Hepatocyte (in vitro differentiated cells): ENCODE results near the gene KNDC1. TPM values are rescaled to one million over a fixed set of nuclear protein-coding genes. Genes with fewer than 3 reads are reported as not detected.

Source experiments
- DNase-seq: peaks from one replicate; pipeline ENCODE4 v3.0.0-alpha.2; 2016; ENCODE audit warnings: low spot score
- H2AFZ ChIP-seq: fragments of 200-600 bp; sonication (generic); 2 replicates; pipeline ENCODE4 v1.6.0; 2016; ENCODE audit warnings: antibody characterized with exemption, mild to moderate bottlenecking
- H3K27ac ChIP-seq: fragments of 200-600 bp; sonication (generic); 2 replicates; pipeline ENCODE4 v1.5.1; 2016; ENCODE audit warnings: mild to moderate bottlenecking
- H3K27me3 ChIP-seq: fragments of 200-600 bp; sonication (generic); 2 replicates; pipeline ENCODE4 v1.6.1; 2016
- H3K36me3 ChIP-seq: fragments of 200-600 bp; sonication (generic); replicated peaks from 2 replicates; pipeline ENCODE4 v1.5.1; 2016; ENCODE audit warnings: low read depth; ENCODE audit not compliant: insufficient read depth
- H3K4me1 ChIP-seq: fragments of 200-600 bp; sonication (generic); 2 replicates; pipeline ENCODE4 v1.5.1; 2016; ENCODE audit warnings: mild to moderate bottlenecking, moderate library complexity; ENCODE audit not compliant: insufficient read depth
- H3K4me2 ChIP-seq: fragments of 200-600 bp; sonication (generic); 2 replicates; pipeline ENCODE4 v1.6.0; 2016
- H3K4me3 ChIP-seq: fragments of 200-600 bp; sonication (generic); 2 replicates; pipeline ENCODE4 v1.5.1; 2016; ENCODE audit warnings: mild to moderate bottlenecking
- H3K79me2 ChIP-seq: fragments of 200-600 bp; sonication (generic); 2 replicates; pipeline ENCODE4 v1.6.0; 2017; ENCODE audit warnings: mild to moderate bottlenecking
- H3K9me2 ChIP-seq: fragments of 200-600 bp; sonication (generic); replicated peaks from 2 replicates; pipeline ENCODE4 v1.6.0; 2017; ENCODE audit warnings: mild to moderate bottlenecking; ENCODE audit not compliant: insufficient read depth
- H3K9me3 ChIP-seq: fragments of 200-600 bp; sonication (generic); 2 replicates; pipeline ENCODE4 v1.5.1; 2016; ENCODE audit warnings: low read depth, mild to moderate bottlenecking
- H4K20me1 ChIP-seq: fragments of 200-600 bp; sonication (generic); 2 replicates; pipeline ENCODE4 v1.6.0; 2016; ENCODE audit warnings: mild to moderate bottlenecking; ENCODE audit not compliant: insufficient read depth, poor library complexity, severe bottlenecking
- CTCF ChIP-seq: fragments of 200-600 bp; sonication (generic); IDR thresholded peaks from 2 replicates; pipeline ENCODE4 v1.5.1; 2016; ENCODE audit warnings: antibody characterized with exemption, mild to moderate bottlenecking; ENCODE audit not compliant: poor library complexity
- EZH2 ChIP-seq: fragments of 200-600 bp; sonication (generic); IDR thresholded peaks from 2 replicates; pipeline ENCODE4 v1.6.1; 2016; ENCODE audit warnings: antibody characterized with exemption, mild to moderate bottlenecking, borderline replicate concordance
- EZH2phosphoT487 ChIP-seq: fragments of 200-600 bp; sonication (generic); IDR thresholded peaks from one replicate; pipeline ENCODE4 v1.6.1; 2018; ENCODE audit warnings: antibody characterized with exemption, mild to moderate bottlenecking, low read depth, moderate library complexity; ENCODE audit not compliant: unreplicated experiment, severe bottlenecking
- WGBS: methylation state at CpG from one replicate; pipeline ENCODE4 v1.1.6; 2016; ENCODE audit warnings: low lambda C conversion rate; ENCODE audit errors: missing lambda C conversion rate; 5-methylcytosine and 5-hydroxymethylcytosine counted together
- polyA plus RNA-seq: library from polyadenylated mRNA; unstranded; fragments of >200 nt; fragmentation: Nextera tagmentation; extraction: Ambion mirVana; gene quantifications from 2 replicates; pipeline ENCODE4 v1.2.1, GENCODE V29; 2016
- total RNA-seq: library from RNA; depleted of rRNA; stranded (reverse); fragments of >200 nt; gene quantifications from 2 replicates; pipeline ENCODE4 v1.2.3, GENCODE V29; 2014

The KNDC1 gene
- total and polyA plus RNA-seq, 2 experiments from 2014 or later, result 3.8 to 4.3 TPM

GRCh38 chr10:133162910-133163856 is 3.2 kb downstream of the KNDC1 start:
- no peak for TF ChIP-seq EZH2
- no peak for TF ChIP-seq CTCF
- no peak for TF ChIP-seq EZH2phosphoT487
- H3K9me2 ChIP-seq, result no peaks in the 10 kb centered on the region
- DNase-seq, result no peak
- peaks cover 19% of the 10 kb centered on the region for H3K4me1 ChIP-seq
- no peaks in the 10 kb centered on the region for H3K9me3 ChIP-seq
- H3K27ac ChIP-seq, result no peak overlapping the region
- H2AFZ ChIP-seq, result no peak overlapping the region
- no peak overlapping the region for H3K4me2 ChIP-seq
- WGBS, result 91% methylated on average over 21 of the region's 21 CpGs
- no peaks in the 10 kb centered on the region for H3K27me3 ChIP-seq
- no peaks in the 10 kb centered on the region for H3K36me3 ChIP-seq
- peaks cover 3% of the 10 kb centered on the region for H4K20me1 ChIP-seq
- no peak overlapping the region for H3K4me3 ChIP-seq
- no peaks in the 10 kb centered on the region for H3K79me2 ChIP-seq

- H3K4me2 ChIP-seq, result no peak overlapping the region
- H3K79me2 ChIP-seq, result no peaks in the 10 kb centered on the region
- no peaks in the 10 kb centered on the region for H3K9me2 ChIP-seq
- H3K9me3 ChIP-seq, result no peaks in the 10 kb centered on the region
- WGBS, result 82% methylated on average over 30 of the region's 31 CpGs
- no peak overlapping the region for H2AFZ ChIP-seq
- H3K4me1 ChIP-seq, result peaks cover 16% of the 10 kb centered on the region
- H4K20me1 ChIP-seq, result peaks cover 3% of the 10 kb centered on the region
- no peaks in the 10 kb centered on the region for H3K27me3 ChIP-seq
- no peaks in the 10 kb centered on the region for H3K36me3 ChIP-seq
- no peak for TF ChIP-seq EZH2
- TF ChIP-seq CTCF, result no peak
- TF ChIP-seq EZH2phosphoT487, result no peak
- no peak overlapping the region for H3K27ac ChIP-seq
- no peak overlapping the region for H3K4me3 ChIP-seq
- no peak for DNase-seq
Measured at GRCh38 chr10:133163889-133164815, 4.1 kb downstream of the KNDC1 start.

GRCh38 chr10:133164816-133165555 is 5.0 kb downstream of the KNDC1 start:
- TF ChIP-seq EZH2, result no peak
- TF ChIP-seq EZH2phosphoT487, result no peak
- TF ChIP-seq CTCF, result no peak
- H3K9me3 ChIP-seq, result no peaks in the 10 kb centered on the region
- H3K4me3 ChIP-seq, result no peak overlapping the region
- no peaks in the 10 kb centered on the region for H3K27me3 ChIP-seq
- H2AFZ ChIP-seq, result no peak overlapping the region
- 89% methylated on average over 23 of the region's 26 CpGs for WGBS
- H3K27ac ChIP-seq, result no peak overlapping the region
- H3K36me3 ChIP-seq, result no peaks in the 10 kb centered on the region
- H3K4me1 ChIP-seq, result peaks cover 11% of the 10 kb centered on the region
- H3K4me2 ChIP-seq, result no peak overlapping the region
- no peaks in the 10 kb centered on the region for H3K79me2 ChIP-seq
- peaks cover 3% of the 10 kb centered on the region for H4K20me1 ChIP-seq
- no peaks in the 10 kb centered on the region for H3K9me2 ChIP-seq
- DNase-seq, result no peak
